PC-3 (cell line): ENCODE data around the gene SRPK3. TPM values are rescaled to one million over a fixed set of nuclear protein-coding genes. Genes with fewer than 3 reads are reported as not detected.
A peak's percentile ranks its signal among the peaks of the same experiment; 100 is the strongest.
"Not testable (repeated sequence)": the region's sequence is repeated elsewhere in the genome, so short reads cannot be mapped to it uniquely, and the experiment has no call there.

Experiments used
- ATAC-seq: fragments of 200-7000 bp; cut with Tn5 transposase; 2 replicates; pipeline ENCODE4 v1.9.1; 2020; ENCODE audit warnings: mild to moderate bottlenecking, moderate library complexity
- BruUV-seq: library from RNA; stranded (reverse); fragments of 400-500 nt; replicated peaks from 2 replicates; lab custom pipeline; 2021; lab: Mats Ljungman, UMichigan
- CTCF ChIA-PET: fragments of 300-600 bp; sonication (Branson Sonifier 250); formaldehyde crosslinking; loops from one replicate; lab custom pipeline; 2022; ENCODE audit warnings: antibody characterized with exemption; lab: Charles Lee
- POLR2A ChIA-PET: fragments of 300-600 bp; sonication (Branson Sonifier 250); formaldehyde crosslinking; loops from one replicate; lab custom pipeline; 2022; ENCODE audit warnings: antibody characterized with exemption; ENCODE audit not compliant: unreplicated experiment; lab: Charles Lee
- DNase-seq: peaks from one replicate; pipeline ENCODE4 v3.0.0-alpha.2; 2015
- H2AFZ ChIP-seq: fragments of 300-600 bp; sonication (generic); 2 replicates; pipeline ENCODE4 v1.6.0; 2016; ENCODE audit warnings: antibody characterized with exemption, low read length
- H3F3A ChIP-seq: fragments of 300-600 bp; sonication (generic); one replicate; pipeline ENCODE4 v1.6.0; 2017; ENCODE audit warnings: antibody characterized with exemption, low read length, control low read depth, mild to moderate bottlenecking; ENCODE audit not compliant: unreplicated experiment
- H3K27ac ChIP-seq: fragments of 300-600 bp; sonication (generic); 2 replicates; pipeline ENCODE4 v1.5.1; 2016; ENCODE audit warnings: mild to moderate bottlenecking, low read length
- H3K27me3 ChIP-seq: fragments of 300-600 bp; sonication (generic); 2 replicates; pipeline ENCODE4 v1.6.1; 2016; ENCODE audit warnings: low read length, mixed read lengths
- H3K36me3 ChIP-seq: fragments of 300-600 bp; sonication (generic); 2 replicates; pipeline ENCODE4 v1.6.1; 2016; ENCODE audit warnings: low read depth, mixed run types, low read length, mixed read lengths
- H3K4me1 ChIP-seq: fragments of 300-600 bp; sonication (generic); 2 replicates; pipeline ENCODE4 v1.5.1; 2016; ENCODE audit warnings: low read length; ENCODE audit not compliant: insufficient read depth
- H3K4me2 ChIP-seq: fragments of 300-600 bp; sonication (generic); 2 replicates; pipeline ENCODE4 v1.6.0; 2016; ENCODE audit warnings: low read length
- H3K4me3 ChIP-seq: fragments of 300-600 bp; sonication (generic); 2 replicates; pipeline ENCODE4 v1.5.1; 2016; ENCODE audit warnings: mild to moderate bottlenecking, low read length, mixed read lengths
- H3K79me2 ChIP-seq: fragments of 300-600 bp; sonication (generic); 2 replicates; pipeline ENCODE4 v1.6.1; 2017; ENCODE audit warnings: low read length, mixed read lengths
- H3K9ac ChIP-seq: fragments of 300-600 bp; sonication (generic); 2 replicates; pipeline ENCODE4 v1.6.0; 2016; ENCODE audit warnings: mild to moderate bottlenecking, low read length
- H3K9me2 ChIP-seq: fragments of 300-600 bp; sonication (generic); replicated peaks from 2 replicates; pipeline ENCODE4 v1.6.1; 2016; ENCODE audit warnings: mixed run types, low read length, mixed read lengths
- H3K9me3 ChIP-seq: fragments of 300-600 bp; sonication (generic); 2 replicates; pipeline ENCODE4 v1.6.1; 2016; ENCODE audit warnings: low read length, mixed read lengths
- H4K20me1 ChIP-seq: fragments of 300-600 bp; sonication (generic); 2 replicates; pipeline ENCODE4 v1.6.1; 2016; ENCODE audit warnings: low read length, mixed read lengths
- EZH2 ChIP-seq: fragments of 300-600 bp; sonication (generic); IDR thresholded peaks from one replicate; pipeline ENCODE4 v1.6.1; 2017; ENCODE audit warnings: antibody characterized with exemption, mild to moderate bottlenecking, low read length; ENCODE audit not compliant: unreplicated experiment
- EZH2phosphoT487 ChIP-seq: fragments of 300-600 bp; sonication (generic); IDR thresholded peaks from 2 replicates; pipeline ENCODE4 v1.6.1; 2018; ENCODE audit warnings: mild to moderate bottlenecking, antibody characterized with exemption, low read length, borderline replicate concordance
- intact Hi-C: fragments of 100-400 bp; cut with micrococcal nuclease; formaldehyde crosslinking; loops from 2 replicates; pipeline ENCODE4 v1.9.0; 2023
- total RNA-seq: library from RNA; depleted of rRNA; stranded (reverse); fragments of >200 nt; gene quantifications from 2 replicates; pipeline ENCODE4 v1.2.3, GENCODE V29; 2014
- TF ChIP-seq, protein P1 (sequence below): fragments of 300-600 bp; sonication (generic); conservative IDR thresholded peaks from 2 replicates; pipeline ENCODE4 v1.5.1; 2017; ENCODE audit warnings: antibody characterized with exemption, low read depth, mild to moderate bottlenecking, low read length

SRPK3 gene
- total RNA-seq, 1 experiment from 2014 or later, result 1.5 TPM

DNA sequence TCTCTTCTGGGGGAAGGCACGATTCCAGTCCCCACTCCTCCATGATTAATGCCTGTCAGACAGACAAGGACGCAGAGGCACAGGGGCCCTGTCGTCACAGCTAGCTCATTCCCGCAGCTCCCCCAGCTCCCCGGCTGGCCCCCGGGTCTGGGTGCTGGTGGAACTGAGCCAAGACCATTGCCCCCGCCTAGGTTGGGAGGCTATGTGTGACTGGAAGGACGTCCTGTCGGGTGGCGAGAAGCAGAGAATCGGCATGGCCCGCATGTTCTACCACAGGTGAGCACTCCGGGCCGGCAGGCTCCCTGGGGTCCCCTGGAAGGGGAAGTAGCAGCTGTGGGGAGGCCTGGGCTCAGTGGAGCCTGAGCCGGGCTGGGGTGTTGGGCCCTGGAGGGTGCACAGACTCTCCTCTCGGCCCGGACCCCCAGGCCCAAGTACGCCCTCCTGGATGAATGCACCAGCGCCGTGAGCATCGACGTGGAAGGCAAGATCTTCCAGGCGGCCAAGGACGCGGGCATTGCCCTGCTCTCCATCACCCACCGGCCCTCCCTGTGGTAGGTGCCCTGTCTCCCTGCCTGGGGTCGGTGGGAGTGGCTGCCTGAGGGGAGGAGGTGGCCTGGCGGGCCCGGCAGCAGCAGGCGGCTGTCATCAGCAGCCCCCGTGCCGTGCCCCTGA is 37.9 kb upstream of the SRPK3 start:
- H3K4me1 ChIP-seq, H4K20me1 ChIP-seq, H3K79me2 ChIP-seq, H3K9me2 ChIP-seq, H3K27me3 ChIP-seq, H3F3A ChIP-seq, H3K27ac ChIP-seq, CTCF ChIA-PET, H3K36me3 ChIP-seq, H2AFZ ChIP-seq, intact Hi-C loops, H3K4me3 ChIP-seq, H3K9ac ChIP-seq, DNase-seq, ATAC-seq, H3K4me2 ChIP-seq, H3K9me3 ChIP-seq, BruUV-seq: not testable (repeated sequence)
- POLR2A ChIA-PET, result interaction anchor here (0.6 kb wide), 1 partner anchor 33 kb away, joined by 3 read pairs; no protein-coding TSS in a partner anchor

DNA sequence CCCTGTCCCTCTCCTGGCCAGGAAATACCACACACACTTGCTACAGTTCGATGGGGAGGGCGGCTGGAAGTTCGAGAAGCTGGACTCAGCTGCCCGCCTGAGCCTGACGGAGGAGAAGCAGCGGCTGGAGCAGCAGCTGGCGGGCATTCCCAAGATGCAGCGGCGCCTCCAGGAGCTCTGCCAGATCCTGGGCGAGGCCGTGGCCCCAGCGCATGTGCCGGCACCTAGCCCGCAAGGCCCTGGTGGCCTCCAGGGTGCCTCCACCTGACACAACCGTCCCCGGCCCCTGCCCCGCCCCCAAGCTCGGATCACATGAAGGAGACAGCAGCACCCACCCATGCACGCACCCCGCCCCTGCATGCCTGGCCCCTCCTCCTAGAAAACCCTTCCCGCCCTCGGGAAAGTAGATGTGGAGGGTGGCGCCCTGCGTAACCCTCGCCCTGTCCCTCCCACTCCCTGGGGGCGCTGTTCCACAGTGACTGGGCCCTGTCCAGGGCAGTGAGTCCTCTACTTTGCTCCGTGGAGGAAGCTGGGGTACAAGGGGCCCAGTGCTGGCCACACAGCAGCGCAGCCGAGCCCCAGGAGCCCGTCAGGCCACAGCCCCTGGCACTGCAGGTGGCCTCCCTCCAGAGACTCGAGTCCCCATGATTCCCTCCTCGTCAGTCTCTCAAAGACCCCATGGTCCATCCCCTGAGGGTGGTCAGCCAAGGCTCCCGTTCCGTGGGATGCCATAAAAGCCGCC is 37.2 kb upstream of the SRPK3 start:
- H3K79me2 ChIP-seq, CTCF ChIA-PET, H3F3A ChIP-seq, intact Hi-C loops, H3K9me3 ChIP-seq, H3K4me1 ChIP-seq, H2AFZ ChIP-seq, H3K9ac ChIP-seq, H3K9me2 ChIP-seq, H3K27me3 ChIP-seq, POLR2A ChIA-PET, H3K27ac ChIP-seq, H3K36me3 ChIP-seq, H4K20me1 ChIP-seq, H3K4me3 ChIP-seq, BruUV-seq: not testable (repeated sequence)
- ATAC-seq (peak; percentile 24; the same call in 1 of the 2 replicates), DNase-seq (peak; percentile 43)
- peak overlapping the region; percentile 28; the same call in 1 of the 2 replicates for H3K4me2 ChIP-seq

DNA sequence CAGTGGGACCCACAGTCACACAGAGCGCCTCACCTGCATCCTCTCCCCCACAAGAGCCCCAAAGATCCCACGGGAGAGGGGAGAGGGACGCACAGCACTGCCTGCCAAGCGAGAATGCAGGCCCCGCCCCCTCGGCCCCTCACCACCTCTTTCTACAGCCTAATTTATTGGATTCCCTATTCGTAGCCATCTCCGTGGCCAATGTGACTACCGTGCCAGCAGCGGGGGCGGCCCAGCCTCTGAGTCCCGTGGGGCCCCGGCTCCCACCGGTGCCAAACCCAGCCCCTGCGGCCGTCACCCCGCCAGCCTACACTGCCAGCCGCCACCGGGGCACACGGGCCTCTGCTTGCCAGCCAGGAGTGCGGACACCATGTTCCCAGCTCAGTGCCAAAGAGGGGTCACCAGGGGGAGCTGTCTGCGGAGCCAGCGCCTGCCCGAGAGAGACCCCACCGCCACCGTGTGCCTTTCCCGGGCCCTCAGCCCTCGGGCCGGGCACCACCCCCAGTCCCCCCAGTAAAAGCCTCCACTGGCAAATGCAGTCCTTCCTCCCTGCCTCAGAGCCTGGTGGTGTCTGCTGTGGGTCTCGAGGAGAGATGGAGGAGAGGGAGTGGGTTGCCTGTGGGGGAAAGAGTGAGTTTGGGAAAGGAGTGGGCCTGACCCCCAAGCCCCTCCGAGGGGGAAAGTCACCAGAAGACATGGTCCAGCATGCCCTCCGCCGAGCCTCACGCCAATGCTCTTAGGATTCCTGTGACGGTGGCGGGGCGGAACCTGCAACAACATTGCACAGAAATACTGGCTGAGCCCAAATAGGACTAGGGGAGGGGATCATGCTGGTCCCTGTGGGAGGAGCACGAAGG is 36.4 kb upstream of the SRPK3 start:
- peak; percentile 7 for DNase-seq
- H3K9ac ChIP-seq, result no peak overlapping the region
- no peaks in the 10 kb centered on the region for H3K27me3 ChIP-seq
- H3K9me2 ChIP-seq, result no peaks in the 10 kb centered on the region
- TF ChIP-seq EZH2phosphoT487 (no peak), EZH2 (no peak)
- TF ChIP-seq, protein P1, sequence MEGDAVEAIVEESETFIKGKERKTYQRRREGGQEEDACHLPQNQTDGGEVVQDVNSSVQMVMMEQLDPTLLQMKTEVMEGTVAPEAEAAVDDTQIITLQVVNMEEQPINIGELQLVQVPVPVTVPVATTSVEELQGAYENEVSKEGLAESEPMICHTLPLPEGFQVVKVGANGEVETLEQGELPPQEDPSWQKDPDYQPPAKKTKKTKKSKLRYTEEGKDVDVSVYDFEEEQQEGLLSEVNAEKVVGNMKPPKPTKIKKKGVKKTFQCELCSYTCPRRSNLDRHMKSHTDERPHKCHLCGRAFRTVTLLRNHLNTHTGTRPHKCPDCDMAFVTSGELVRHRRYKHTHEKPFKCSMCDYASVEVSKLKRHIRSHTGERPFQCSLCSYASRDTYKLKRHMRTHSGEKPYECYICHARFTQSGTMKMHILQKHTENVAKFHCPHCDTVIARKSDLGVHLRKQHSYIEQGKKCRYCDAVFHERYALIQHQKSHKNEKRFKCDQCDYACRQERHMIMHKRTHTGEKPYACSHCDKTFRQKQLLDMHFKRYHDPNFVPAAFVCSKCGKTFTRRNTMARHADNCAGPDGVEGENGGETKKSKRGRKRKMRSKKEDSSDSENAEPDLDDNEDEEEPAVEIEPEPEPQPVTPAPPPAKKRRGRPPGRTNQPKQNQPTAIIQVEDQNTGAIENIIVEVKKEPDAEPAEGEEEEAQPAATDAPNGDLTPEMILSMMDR, result peak; percentile 40; the same call in 1 of the 2 replicates
- no peaks in the 10 kb centered on the region for H3F3A ChIP-seq
- H3K79me2 ChIP-seq, result no peaks in the 10 kb centered on the region
- no peaks in the 10 kb centered on the region for H3K36me3 ChIP-seq
- 0 out of 2 replicates have a peak, but pooled peaks have one; percentile 24 for ATAC-seq
- H3K4me1 ChIP-seq, result no peaks in the 10 kb centered on the region
- H3K9me3 ChIP-seq, result no peaks in the 10 kb centered on the region
- H4K20me1 ChIP-seq, result no peaks in the 10 kb centered on the region
- H3K4me2 ChIP-seq, result peak overlapping the region; percentile 28; the same call in 1 of the 2 replicates
- H3K27ac ChIP-seq, result no peak overlapping the region
- ChIA-PET CTCF (no interaction called here), POLR2A (no interaction called here)
- no peak overlapping the region for H2AFZ ChIP-seq
- BruUV-seq, result no TSS peak
- H3K4me3 ChIP-seq, result no peak overlapping the region
- intact Hi-C loops, result no loop called here

DNA sequence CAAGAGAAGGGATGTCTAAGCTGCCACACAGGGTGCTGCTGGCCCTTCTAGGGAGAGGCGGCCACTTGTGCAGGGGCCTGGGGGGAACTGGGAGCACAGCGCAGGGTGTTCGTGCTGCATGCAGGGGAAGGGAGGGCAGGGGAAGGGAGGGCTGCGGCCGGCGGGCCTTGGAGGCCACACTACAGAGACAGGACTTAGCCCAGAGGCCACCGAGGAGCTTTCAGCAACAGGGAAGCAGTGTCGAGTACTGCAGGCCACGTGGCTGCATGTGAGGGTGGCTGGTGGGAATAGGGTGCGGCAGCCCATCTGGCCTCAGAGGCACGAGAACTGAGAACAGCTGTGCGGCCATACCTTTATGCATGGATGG is 35.8 kb upstream of the SRPK3 start:
- BruUV-seq, H3K9ac ChIP-seq, H3K4me2 ChIP-seq, ATAC-seq, H3K4me3 ChIP-seq, H3K27me3 ChIP-seq, intact Hi-C loops, H4K20me1 ChIP-seq, H3K36me3 ChIP-seq, H3K4me1 ChIP-seq, H3F3A ChIP-seq, DNase-seq, H3K9me2 ChIP-seq, H3K9me3 ChIP-seq, H2AFZ ChIP-seq, CTCF ChIA-PET, POLR2A ChIA-PET, H3K79me2 ChIP-seq, H3K27ac ChIP-seq: not testable (repeated sequence)
